Measurements from ENCODE around the gene OR2A12.
"Not testable (repeated sequence)": the region's sequence is repeated elsewhere in the genome, so short reads cannot be mapped to it uniquely, and the experiment has no call there.

The OR2A12 gene, protein sequence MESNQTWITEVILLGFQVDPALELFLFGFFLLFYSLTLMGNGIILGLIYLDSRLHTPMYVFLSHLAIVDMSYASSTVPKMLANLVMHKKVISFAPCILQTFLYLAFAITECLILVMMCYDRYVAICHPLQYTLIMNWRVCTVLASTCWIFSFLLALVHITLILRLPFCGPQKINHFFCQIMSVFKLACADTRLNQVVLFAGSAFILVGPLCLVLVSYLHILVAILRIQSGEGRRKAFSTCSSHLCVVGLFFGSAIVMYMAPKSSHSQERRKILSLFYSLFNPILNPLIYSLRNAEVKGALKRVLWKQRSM

DNA sequence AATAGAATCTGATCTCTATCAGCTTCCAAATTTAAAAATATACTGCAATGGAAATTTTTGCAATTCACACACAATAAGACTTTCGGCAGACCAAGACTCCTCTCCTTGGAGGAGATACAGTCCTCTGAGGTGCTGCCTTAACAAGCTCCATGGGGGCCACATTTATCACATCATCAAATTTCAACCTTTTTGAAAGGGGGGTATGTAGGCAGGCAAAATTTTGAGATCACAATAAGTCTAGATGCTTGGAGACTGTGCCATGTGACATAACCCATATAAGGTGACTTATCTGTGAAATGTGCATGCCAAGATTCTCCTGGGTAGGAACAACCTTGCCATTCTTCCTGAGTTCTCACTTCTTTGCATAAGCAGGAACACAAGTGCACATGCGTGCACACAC is at the start of gene OR2A12:
OR2A12 (plus strand) TSS at position 301 of the 400 bp plus-strand sequence. CDS start 8,830 bp downstream, outside the sequence.
- ATAC-seq (replicated peaks) (no peak), DNase-seq (no peak)
- Mint-ChIP-seq H3K36me3 (no peaks in the 10 kb centered on the region), H3K4me3 (no peak within 1 kb of the TSS), H3K4me1 (no peaks in the 10 kb centered on the region), H3K9me3 (peaks cover 0 to 4% of the 10 kb centered on the region in 2 donors), H3K27ac (no peak within 1 kb of the TSS), H3K27me3 (peaks cover 0 to 12% of the 10 kb centered on the region in 2 donors)

DNA sequence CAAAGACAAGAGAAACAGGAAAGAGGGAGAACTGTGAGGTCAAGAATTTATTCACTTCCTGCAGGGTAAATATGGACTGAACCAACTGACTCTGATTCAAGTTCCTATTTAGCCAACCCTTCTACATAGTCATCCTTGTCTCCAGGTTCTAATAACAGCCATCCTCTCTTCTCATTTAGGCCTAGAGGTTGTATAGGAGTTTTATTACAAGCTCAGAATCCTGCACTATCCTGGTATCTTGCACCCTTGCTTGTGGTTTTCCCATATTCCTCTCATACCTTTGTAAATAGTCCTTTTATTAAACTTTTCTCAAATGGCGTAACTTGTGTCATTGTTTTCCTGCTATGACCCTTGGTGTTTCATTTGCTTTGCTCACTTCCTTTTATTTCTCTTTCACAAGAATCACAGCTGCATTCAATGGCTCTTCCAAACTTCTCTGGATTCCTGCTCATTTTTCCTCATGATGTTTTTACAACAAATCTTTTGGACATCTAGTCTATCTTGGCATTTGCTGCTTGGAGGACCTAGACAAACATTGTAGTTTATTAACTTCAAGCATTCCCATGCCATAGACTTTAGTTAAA is 49.7 kb upstream of the OR2A12 start:
- Mint-ChIP-seq H3K4me1 (no peaks in the 10 kb centered on the region), H3K27me3 (peaks cover 4 to 8% of the 10 kb centered on the region in 2 donors), H3K9me3 (no peaks in the 10 kb centered on the region), H3K4me3 (no peak overlapping the region), H3K36me3 (no peaks in the 10 kb centered on the region), H3K27ac (no peak overlapping the region)
- ATAC-seq (replicated peaks) (no peak), DNase-seq (no peak)

DNA sequence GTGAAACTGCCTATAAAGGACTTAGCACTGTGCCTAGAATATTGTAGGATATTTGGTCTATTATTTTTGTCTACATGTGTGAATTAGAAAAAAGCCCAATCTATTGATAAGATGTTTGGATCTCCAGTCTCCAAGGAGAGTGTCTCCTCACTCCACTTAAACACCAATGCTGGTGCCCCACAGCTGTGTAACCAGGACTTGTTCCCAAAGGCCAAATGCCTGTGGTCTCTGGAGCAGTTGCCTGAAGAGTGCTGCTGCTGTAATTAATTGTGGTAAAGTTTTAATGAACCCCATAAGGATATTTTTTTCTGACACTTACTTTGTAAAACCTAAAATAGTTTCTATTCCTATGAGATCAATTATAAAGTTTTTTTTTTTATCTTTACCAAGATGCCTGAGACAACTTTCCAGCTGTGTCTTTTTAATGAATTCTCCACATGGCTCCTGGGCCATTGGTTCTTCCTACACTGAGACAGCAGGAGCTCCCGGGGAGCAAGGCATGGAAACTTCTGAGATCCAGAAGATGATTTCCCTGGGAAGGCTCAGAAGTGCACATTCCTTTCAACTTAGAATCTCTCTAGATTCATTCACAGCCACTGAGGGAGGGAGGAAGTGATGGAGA is 48.6 kb upstream of the OR2A12 start:
- Mint-ChIP-seq H3K27ac (no peak overlapping the region), H3K27me3 (peaks cover 4 to 7% of the 10 kb centered on the region in 2 donors), H3K4me1 (no peaks in the 10 kb centered on the region), H3K4me3 (no peak overlapping the region), H3K9me3 (no peaks in the 10 kb centered on the region), H3K36me3 (no peaks in the 10 kb centered on the region)
- no peak for DNase-seq
- no peak for ATAC-seq (replicated peaks)

DNA sequence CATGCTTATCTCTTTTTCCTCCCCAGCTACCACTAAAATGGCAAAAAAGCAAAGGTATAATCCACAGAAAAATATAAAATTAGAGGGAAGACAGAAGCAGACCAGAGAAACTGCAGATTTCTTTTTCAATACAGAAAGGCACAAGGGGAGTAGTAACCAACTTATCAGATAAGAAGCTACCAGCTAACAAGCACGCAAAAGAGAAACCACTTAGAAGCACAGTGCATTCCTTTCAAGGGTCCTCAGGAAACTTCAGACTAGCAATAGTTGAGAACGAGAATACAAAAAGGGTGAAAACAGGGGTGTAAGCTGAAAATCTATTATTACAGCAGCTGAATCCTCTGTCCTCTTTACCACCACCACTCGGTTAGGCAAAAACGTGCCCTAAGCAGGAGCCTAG is 47.2 kb upstream of the OR2A12 start:
- H3K9me3 Mint-ChIP-seq, result no peaks in the 10 kb centered on the region
- no peak for DNase-seq
- H3K4me1 Mint-ChIP-seq, result no peaks in the 10 kb centered on the region
- H3K27me3 Mint-ChIP-seq, result peaks cover 0 to 3% of the 10 kb centered on the region in 2 donors
- ATAC-seq (replicated peaks), result no peak
- H3K36me3 Mint-ChIP-seq, result no peaks in the 10 kb centered on the region
- no peak overlapping the region for H3K27ac Mint-ChIP-seq
- H3K4me3 Mint-ChIP-seq, result no peak overlapping the region

DNA sequence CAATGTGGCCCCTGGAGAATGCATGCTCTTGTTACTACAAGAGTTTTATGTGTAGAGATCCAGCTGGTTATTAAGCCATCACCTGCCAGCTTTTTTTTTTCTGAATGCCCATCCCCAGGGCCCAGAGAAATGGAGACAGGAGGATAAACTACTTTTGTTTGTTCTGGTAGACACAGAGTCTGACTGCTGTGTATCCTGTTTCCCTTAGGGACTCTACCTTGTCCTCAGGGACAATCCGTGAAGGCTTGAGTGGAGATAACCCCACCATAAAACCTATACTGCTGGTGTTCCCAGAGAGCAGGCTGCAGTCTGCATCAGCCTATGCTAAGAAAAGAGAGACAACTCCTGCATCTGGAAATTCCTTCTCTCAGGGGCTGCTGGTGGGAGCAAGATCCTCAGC is 37.4 kb upstream of the OR2A12 start, which contains the start of gene OR2A5:
OR2A5 (plus strand) TSS at position 301 of the 400 bp plus-strand sequence. CDS start 1,454 bp downstream, outside the sequence.
- Mint-ChIP-seq H3K27ac (no peak within 1 kb of the TSS), H3K27me3 (peaks cover 13 to 17% of the 10 kb centered on the region in 2 donors), H3K4me3 (no peak within 1 kb of the TSS), H3K36me3 (no peaks in the 10 kb centered on the region), H3K4me1 (no peaks in the 10 kb centered on the region), H3K9me3 (no peaks in the 10 kb centered on the region)
- ATAC-seq (replicated peaks) (no peak), DNase-seq (no peak)

DNA sequence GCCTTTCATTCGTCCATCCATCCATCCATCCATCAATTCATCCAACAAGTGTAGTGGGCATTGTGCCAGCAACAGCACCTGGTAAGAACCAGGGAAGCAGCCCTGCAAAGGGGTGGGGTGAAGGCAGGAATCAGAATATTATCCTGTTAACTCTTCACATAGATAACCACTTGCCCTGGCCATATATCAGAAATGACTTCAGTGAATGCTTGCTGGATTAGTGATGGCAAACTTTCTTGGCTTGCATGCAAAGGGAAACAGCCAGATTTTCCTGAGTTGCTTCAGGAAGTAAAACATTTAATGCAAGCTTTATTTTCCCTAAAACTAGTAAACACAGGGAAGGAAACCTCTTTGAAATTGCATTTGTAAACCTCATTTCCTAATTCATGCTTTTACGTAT is 36.6 kb upstream of the OR2A12 start:
- Mint-ChIP-seq H3K4me3 (no peak overlapping the region), H3K4me1 (no peaks in the 10 kb centered on the region), H3K27ac (no peak overlapping the region), H3K9me3 (no peaks in the 10 kb centered on the region), H3K27me3 (peaks cover 13 to 17% of the 10 kb centered on the region in 2 donors), H3K36me3 (no peaks in the 10 kb centered on the region)
- ATAC-seq (replicated peaks), result no peak
- DNase-seq, result no peak

DNA sequence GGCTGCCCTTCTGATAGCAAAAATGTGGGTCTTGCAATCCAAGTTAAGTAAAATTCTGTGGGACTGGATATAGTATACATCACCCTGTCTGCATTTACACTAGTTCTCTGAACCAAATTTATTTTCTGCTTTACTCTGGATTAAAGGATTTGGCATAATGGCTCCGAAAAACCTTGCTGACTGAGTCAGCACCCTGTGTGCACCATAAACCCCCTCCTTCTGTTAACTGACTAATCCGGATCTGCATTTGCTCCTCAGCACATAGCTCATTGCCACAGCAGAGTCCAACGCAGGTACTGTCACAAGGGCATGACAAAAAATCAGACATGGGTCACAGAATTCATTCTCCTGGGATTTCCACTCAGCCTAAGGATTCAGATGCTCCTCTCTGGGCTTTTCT is 36.0 kb upstream of the OR2A12 start:
- Mint-ChIP-seq H3K27me3 (peaks cover 13 to 17% of the 10 kb centered on the region in 2 donors), H3K27ac (no peak overlapping the region), H3K4me1 (no peaks in the 10 kb centered on the region), H3K4me3 (no peak overlapping the region), H3K9me3 (no peaks in the 10 kb centered on the region), H3K36me3 (no peaks in the 10 kb centered on the region)
- DNase-seq (no peak), ATAC-seq (replicated peaks) (no peak)

DNA sequence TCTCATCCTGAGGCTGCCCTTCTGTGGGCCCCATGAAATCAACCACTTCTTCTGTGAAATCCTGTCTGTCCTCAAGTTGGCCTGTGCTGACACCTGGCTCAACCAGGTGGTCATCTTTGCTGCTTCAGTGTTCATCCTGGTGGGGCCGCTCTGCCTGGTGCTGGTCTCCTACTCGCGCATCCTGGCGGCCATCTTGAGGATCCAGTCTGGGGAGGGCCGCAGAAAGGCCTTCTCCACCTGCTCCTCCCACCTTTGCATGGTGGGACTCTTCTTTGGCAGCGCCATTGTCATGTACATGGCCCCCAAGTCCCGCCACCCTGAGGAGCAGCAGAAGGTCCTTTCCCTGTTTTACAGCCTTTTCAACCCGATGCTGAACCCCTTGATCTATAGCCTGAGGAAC is 35.2 kb upstream of the OR2A12 start:
- not testable (repeated sequence) for H3K4me3 Mint-ChIP-seq; ATAC-seq (replicated peaks); H3K9me3 Mint-ChIP-seq; H3K36me3 Mint-ChIP-seq; H3K4me1 Mint-ChIP-seq; DNase-seq; H3K27ac Mint-ChIP-seq
- peaks cover 17% of the 10 kb centered on the region in 2 donors for H3K27me3 Mint-ChIP-seq

DNA sequence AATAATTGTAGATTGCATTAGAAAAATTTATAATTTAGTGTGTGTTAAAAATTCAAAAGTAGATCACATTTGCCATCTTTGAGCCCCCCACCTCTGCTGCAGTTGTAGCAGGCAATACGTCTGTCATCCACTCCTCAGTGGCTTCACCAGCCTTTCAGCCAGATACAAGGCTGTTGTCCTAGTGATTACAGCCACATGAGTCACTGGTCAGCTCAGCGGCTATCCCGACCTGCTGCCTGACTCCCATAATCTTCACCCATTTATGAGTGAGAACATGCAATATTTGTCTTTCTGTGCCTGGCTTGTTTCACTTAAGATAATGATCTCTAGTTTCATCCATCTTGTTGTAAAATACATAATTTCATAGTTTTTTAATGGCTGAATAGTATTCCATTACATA is 28.1 kb upstream of the OR2A12 start:
- ATAC-seq (replicated peaks) (no peak), DNase-seq (no peak)
- H3K4me1 Mint-ChIP-seq, result no peaks in the 10 kb centered on the region
- no peaks in the 10 kb centered on the region for H3K36me3 Mint-ChIP-seq
- H3K4me3 Mint-ChIP-seq, result no peak overlapping the region
- H3K27me3 Mint-ChIP-seq, result peaks cover 8 to 19% of the 10 kb centered on the region in 2 donors
- H3K27ac Mint-ChIP-seq, result peak overlapping the region; percentile 9
- H3K9me3 Mint-ChIP-seq, result peaks cover 13 to 16% of the 10 kb centered on the region in 2 donors

DNA sequence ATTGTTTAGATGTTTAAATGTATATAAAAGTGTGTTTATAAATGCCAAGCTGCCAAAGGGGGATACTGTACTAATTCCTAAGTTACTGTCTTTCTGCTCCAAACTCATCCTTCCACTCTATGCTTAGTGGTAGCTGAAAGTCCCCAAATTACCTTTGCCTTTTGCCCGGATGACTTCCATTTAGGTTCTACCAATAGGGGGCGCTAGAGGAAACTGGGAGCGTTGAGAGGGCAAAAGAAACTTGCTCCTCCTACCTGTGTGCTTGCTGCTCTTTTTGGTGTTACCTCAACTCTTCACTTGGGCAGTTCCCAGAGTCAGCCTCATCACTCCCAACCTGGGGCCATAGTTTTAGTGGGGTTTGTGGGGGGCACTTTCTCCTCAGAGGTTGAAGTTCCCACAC is 22.4 kb upstream of the OR2A12 start:
- Mint-ChIP-seq H3K27me3 (peaks cover 13 to 18% of the 10 kb centered on the region in 2 donors), H3K36me3 (no peaks in the 10 kb centered on the region), H3K27ac (no peak overlapping the region), H3K9me3 (peaks cover 19 to 20% of the 10 kb centered on the region in 2 donors), H3K4me1 (no peaks in the 10 kb centered on the region), H3K4me3 (no peak overlapping the region)
- ATAC-seq (replicated peaks) (no peak), DNase-seq (no peak)

DNA sequence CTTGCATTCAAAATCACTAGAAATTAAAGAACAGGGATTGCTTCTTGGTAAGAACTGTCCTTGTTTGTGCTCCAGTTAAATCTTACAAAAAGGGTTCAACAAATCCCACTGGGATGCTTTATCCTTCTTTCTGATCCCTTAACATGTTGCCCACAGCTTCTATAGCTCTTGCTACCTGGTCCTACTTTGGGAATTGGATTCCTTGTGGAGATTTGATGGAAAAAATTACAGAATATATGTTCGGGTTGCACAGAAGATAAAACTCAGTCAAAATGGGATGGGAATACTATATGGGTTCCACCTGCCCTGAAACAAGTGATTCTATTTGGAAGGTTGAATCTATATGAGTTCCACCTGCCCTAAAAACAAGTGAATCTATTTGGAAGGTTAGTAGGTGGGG is 16.6 kb upstream of the OR2A12 start, which contains the start of gene OR2A25:
OR2A25 (plus strand) TSS at position 301 of the 400 bp plus-strand sequence. CDS start 4,409 bp downstream, outside the sequence.
- Mint-ChIP-seq H3K4me3 (no peak within 1 kb of the TSS), H3K36me3 (no peaks in the 10 kb centered on the region), H3K9me3 (peaks cover 5 to 6% of the 10 kb centered on the region in 2 donors), H3K4me1 (no peaks in the 10 kb centered on the region), H3K27me3 (peaks cover 3 to 6% of the 10 kb centered on the region in 2 donors), H3K27ac (no peak within 1 kb of the TSS)
- no peak for ATAC-seq (replicated peaks)
- DNase-seq, result no peak

DNA sequence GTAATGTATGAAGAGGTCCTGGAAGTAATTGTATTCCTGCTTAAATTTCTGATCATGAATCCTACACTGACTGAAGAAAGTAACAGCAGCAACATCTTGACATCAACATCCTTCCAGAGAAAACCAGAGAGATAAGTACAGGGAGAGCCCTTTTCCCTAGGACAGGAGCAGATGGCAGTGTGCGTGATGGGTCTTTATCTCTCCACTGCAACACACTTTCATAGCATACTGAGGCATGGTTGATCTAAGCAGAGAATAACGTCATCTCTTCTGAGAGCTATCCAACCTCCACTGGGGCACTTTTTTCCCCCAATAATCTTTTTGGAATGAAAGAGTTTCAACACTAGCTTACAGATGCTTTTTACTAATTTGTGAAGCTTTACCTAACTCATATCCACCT is 16.1 kb upstream of the OR2A12 start:
- Mint-ChIP-seq H3K9me3 (peaks cover 5 to 6% of the 10 kb centered on the region in 2 donors), H3K4me1 (no peaks in the 10 kb centered on the region), H3K27me3 (peaks cover 6 to 8% of the 10 kb centered on the region in 2 donors), H3K4me3 (no peak overlapping the region), H3K36me3 (no peaks in the 10 kb centered on the region), H3K27ac (no peak overlapping the region)
- ATAC-seq (replicated peaks) (no peak), DNase-seq (no peak)

DNA sequence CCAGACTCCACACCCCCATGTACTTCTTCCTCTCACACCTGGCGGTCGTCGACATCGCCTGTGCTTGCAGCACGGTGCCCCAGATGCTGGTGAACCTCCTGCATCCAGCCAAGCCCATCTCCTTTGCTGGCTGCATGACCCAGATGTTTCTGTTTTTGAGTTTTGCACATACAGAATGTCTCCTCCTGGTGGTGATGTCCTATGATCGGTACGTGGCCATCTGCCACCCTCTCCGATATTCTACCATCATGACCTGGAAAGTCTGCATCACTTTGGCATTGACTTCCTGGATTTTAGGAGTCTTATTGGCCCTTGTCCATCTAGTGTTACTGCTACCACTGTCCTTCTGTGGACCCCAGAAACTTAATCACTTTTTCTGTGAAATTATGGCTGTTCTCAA is 11.7 kb upstream of the OR2A12 start:
- Mint-ChIP-seq H3K9me3 (no peaks in the 10 kb centered on the region), H3K27ac (no peak overlapping the region), H3K4me1 (no peaks in the 10 kb centered on the region), H3K27me3 (peaks cover 6 to 10% of the 10 kb centered on the region in 2 donors), H3K36me3 (no peaks in the 10 kb centered on the region), H3K4me3 (no peak overlapping the region)
- no peak for ATAC-seq (replicated peaks)
- DNase-seq, result no peak

DNA sequence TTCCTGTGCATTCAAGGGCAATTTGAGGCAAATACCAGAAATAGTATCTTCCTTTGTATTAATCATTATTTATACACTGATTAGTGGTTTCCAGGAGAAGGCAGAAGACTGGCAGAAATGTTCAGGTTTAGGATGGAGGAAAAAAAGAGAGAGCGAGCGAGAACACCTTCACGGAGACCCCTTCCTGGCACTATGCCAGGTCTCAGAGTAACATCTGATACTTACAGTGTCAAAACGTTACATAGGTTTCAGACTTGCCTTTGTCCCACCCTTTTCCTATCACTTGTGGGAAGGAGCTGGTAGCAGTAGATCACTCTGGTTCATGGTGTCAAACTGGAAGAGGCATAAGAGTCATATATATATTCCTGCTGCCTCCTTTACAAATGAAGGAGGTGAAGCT is 652 bp downstream of the OR2A12 start:
- H3K4me3 Mint-ChIP-seq, result no peak overlapping the region
- ATAC-seq (replicated peaks) (no peak), DNase-seq (no peak)
- H3K9me3 Mint-ChIP-seq, result peaks cover 3 to 4% of the 10 kb centered on the region in 2 donors
- H3K27ac Mint-ChIP-seq, result no peak overlapping the region
- H3K4me1 Mint-ChIP-seq, result no peaks in the 10 kb centered on the region
- H3K36me3 Mint-ChIP-seq, result no peaks in the 10 kb centered on the region
- peaks cover 0 to 8% of the 10 kb centered on the region in 2 donors for H3K27me3 Mint-ChIP-seq

DNA sequence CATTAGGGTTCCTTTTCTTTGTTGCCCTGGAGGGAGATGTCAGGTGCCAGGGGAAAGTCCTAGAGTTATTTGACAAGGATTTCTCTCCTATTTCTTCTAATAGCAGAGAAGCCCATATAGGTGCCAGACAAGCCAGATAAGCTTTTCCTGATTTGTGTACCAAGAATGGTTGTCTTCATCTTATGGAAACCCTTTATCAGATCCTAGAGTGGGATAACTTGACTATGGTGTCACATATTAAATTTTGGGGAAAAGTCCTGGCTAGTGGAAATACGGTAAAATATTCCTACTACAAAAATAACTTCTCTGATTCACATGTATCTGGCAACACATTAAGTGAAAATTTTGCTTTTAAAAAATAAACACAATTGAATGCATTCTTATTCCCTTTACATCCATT is 1.2 kb downstream of the OR2A12 start:
- no peak for ATAC-seq (replicated peaks)
- H3K27ac Mint-ChIP-seq, result no peak overlapping the region
- no peak for DNase-seq
- H3K4me3 Mint-ChIP-seq, result no peak overlapping the region
- H3K27me3 Mint-ChIP-seq, result peaks cover 0 to 3% of the 10 kb centered on the region in 2 donors
- peaks cover 3 to 4% of the 10 kb centered on the region in 2 donors for H3K9me3 Mint-ChIP-seq
- H3K36me3 Mint-ChIP-seq, result no peaks in the 10 kb centered on the region
- H3K4me1 Mint-ChIP-seq, result no peaks in the 10 kb centered on the region

Data from stimulated activated naive B cell treated with anti-CD40 and anti-IgM and Interleukin-4, amounts not matched to agents 10 μg/mL and 1 μg/mL and 100 μg/mL, for 72 hours (primary cell).